ENCODE results near the gene PERM1.

- TF ChIP-seq CTCF (IDR thresholded peaks at IDR 0.05) (no peak), POLR2A (IDR thresholded peaks at IDR 0.05) (no peak)
These were observed 10.7 kb downstream of the PERM1 start for GRCh38 chr1:970973-971730.

All from thyroid gland (tissue), 4 donors.